ACHN (cell line): ENCODE results near the gene LRRC56.

Experiments used
- DNase-seq: peaks from one replicate; pipeline ENCODE4 v3.0.0-alpha.2; 2015
- in situ Hi-C: cut with HindIII; loops from 2 replicates; pipeline ENCODE4 v1.10.0; 2017; ENCODE audit warnings: low sequenced_read_pairs, low pct_ligation_motif_present, low pct_unique_long_range_greater_than_20kb

LRRC56 gene

GRCh38 chr11:499201-500076, 37.9 kb upstream of the LRRC56 start:
- in situ Hi-C loops, result no loop called here
- no peak for DNase-seq

- DNase-seq, result no peak
- in situ Hi-C loops, result no loop called here
Measured at GRCh38 chr11:501001-501682, 36.2 kb upstream of the LRRC56 start.

- in situ Hi-C loops, result no loop called here
- DNase-seq, result no peak
Measured at GRCh38 chr11:501683-502287, 35.5 kb upstream of the LRRC56 start.

GRCh38 chr11:502288-503178, 34.8 kb upstream of the LRRC56 start:
- in situ Hi-C loops, result no loop called here
- no peak for DNase-seq

- DNase-seq, result no peak
- in situ Hi-C loops, result no loop called here
Measured at GRCh38 chr11:503179-503981, 33.9 kb upstream of the LRRC56 start.

GRCh38 chr11:504053-504993, 33.0 kb upstream of the LRRC56 start:
- in situ Hi-C loops, result no loop called here
- no peak for DNase-seq

GRCh38 chr11:504994-505344, 32.4 kb upstream of the LRRC56 start:
- no peak for DNase-seq
- in situ Hi-C loops, result no loop called here

GRCh38 chr11:506238-506994, 30.9 kb upstream of the LRRC56 start:
- in situ Hi-C loops, result no loop called here
- peak; percentile 95 for DNase-seq

- peak; percentile 88 for DNase-seq
- in situ Hi-C loops, result no loop called here
Measured at GRCh38 chr11:506995-507726, 30.2 kb upstream of the LRRC56 start, which contains the start of gene RNH1. RNH1 (minus strand) TSS chr11:507242; CDS start chr11:502162, 5,080 bp downstream.

GRCh38 chr11:507727-508515, 29.4 kb upstream of the LRRC56 start:
- in situ Hi-C loops, result no loop called here
- DNase-seq, result no peak

- DNase-seq, result no peak
- in situ Hi-C loops, result no loop called here
Measured at GRCh38 chr11:508956-509355, 28.4 kb upstream of the LRRC56 start.

- in situ Hi-C loops, result no loop called here
- DNase-seq, result no peak
Measured at GRCh38 chr11:512761-513595, 24.3 kb upstream of the LRRC56 start.

- no peak for DNase-seq
- in situ Hi-C loops, result no loop called here
Measured at GRCh38 chr11:514606-515005, 22.7 kb upstream of the LRRC56 start.

- no peak for DNase-seq
- in situ Hi-C loops, result no loop called here
Measured at GRCh38 chr11:515131-515530, 22.2 kb upstream of the LRRC56 start.
